GM21825 (cell line): ENCODE results near the gene TEX53.

ENCODE experiments used
- ATAC-seq: cut with Tn5 transposase; IDR thresholded peaks from one replicate; pipeline ENCODE4 v1.9.1; 2021; ENCODE audit warnings: mild to moderate bottlenecking, moderate library complexity; ENCODE audit not compliant: unreplicated experiment

TEX53 gene

DNA sequence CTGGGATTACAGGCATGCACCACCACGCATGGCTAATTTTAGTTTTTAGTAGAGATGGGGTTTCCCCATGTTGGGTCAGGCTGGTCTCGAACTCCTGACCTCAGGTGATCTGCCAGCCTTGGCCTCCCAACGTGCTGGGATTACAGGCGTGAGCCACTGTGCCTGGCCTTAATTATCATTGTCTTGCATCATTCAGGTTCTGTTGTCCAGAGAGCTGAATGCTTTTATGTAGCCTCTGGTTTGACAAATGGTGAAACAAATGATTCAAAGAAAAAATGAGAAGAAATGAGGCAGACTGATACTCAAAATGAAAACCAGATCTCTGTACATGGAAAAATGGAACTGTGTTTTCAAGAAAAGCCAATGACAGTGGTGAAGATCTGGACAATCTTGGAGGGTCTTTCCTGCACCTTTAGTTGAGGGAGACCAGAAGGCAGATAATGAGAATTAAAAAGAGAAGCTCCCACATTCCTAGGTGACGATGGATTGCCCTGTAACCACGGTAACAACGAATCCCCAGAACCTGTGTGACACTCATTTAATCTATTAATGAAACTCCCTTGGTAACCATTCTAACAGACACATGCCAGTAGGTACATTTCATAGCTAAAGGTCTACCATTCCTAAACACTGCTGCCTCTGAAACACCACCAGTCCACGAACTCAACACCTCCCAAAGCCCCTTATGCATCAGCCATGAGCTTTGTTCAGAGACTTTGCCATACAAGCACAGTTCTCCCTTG, 22.8 kb upstream of the TEX53 start:
- no peak for ATAC-seq

DNA sequence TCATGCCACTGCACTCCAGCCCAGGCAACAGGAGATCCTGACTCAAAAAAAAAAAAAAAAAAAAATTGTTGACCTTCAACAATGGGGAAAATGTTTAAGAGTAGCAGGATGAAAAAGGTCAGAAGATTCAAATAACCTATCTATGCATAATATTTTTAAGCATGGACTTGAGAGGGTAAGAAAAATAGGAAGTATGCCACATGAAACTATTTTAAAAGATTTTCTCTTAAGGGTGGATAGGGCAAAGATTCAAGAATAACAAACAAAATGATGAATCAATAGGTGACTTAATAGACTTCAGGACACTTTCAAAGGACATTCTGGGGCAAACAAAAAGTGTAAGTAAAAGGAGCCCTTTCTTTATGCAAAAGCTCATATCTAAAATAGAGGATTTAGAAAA, 21.2 kb upstream of the TEX53 start:
- no peak for ATAC-seq

DNA sequence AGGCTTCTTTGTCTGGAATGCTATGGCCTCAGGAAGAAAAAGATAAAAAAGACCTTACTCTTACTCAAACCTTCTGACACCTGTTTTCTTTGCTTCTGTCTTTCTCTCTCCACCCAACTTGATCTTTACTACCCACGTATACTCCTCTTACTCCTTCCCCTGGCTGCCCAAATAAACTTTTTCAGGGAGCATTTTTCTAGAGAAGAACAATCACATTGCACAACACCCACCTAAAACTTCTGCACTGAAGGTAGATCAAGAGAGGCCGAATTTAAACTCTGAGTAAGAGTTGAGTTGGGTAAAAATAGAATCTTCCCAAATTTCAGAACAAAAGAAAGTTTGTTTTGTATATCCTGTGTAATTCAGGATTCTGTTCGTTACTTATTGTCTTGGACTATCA, 20.5 kb upstream of the TEX53 start:
- no peak for ATAC-seq

DNA sequence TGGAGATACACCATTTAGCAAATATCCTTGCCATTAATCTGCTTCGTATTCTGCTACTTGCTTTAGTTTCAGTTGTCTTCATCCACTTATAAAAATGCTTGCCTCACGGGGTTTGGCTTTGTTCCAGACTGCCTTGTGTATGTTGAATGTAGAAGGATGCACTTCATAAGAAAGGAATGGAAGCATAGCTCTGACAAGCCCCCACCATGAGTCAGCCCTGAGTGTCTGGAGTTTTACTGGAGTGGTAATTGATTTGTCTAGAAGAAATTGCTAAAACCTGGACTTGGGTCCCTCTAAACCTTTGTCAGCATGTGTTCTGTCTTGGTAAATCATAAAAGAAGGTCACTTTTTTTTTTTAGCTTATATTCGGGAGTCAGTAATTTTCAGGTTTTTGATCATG, 19.8 kb upstream of the TEX53 start:
- ATAC-seq, result no peak

DNA sequence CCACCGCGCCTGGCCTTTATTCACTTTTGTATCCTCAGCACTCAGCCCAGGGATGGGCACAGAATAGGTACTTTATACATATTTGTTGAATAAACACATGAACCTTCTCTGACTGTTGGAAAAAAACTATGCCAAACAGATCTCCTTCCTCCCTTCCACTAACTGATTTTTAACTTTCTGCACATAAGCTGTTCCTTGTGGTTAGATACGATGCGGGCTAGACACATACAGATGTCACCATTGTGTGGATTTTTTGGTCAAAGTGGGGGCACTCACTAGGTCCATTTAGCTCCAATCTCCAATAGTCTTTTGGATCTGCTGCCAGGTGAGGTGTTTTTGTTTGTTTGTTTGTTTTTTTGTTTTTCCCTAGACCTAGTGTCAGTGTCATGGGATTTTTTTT, 19.3 kb upstream of the TEX53 start:
- ATAC-seq, result no peak

DNA sequence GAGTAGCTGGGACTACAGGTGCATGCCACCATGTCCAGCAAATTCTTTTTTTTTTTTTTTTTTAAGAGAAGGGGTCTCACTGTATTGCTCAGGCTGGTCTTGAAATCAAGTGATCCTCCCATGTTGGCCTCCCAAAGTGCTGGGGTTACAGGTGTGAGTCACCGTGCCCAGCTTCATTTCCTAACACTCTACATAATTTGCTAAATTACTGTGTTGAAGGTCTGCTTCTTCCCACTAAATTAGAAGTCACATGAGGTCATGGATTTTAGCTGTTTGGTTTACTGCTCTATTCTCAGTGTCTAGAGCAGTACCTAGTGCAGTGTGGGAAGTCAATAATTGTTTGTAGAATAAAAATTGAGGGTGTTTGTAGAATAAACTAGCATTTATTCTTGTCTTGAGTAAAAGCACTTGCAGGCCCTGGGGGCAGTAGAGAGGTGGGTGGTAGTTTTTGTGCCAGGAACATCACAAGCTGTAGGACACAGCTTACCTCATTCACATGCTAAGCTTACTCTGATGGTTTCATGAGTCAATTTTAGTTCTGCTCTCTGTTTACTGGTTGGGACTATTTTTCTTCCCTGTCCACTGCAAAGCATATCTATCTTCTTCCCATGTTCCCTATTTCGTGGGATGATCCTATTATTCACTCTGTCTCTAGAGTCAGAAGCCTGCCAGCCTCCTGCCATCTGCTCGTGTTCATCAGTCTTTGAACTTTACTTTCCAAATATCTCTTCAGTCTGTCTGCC, 17.4 kb upstream of the TEX53 start:
- no peak for ATAC-seq

DNA sequence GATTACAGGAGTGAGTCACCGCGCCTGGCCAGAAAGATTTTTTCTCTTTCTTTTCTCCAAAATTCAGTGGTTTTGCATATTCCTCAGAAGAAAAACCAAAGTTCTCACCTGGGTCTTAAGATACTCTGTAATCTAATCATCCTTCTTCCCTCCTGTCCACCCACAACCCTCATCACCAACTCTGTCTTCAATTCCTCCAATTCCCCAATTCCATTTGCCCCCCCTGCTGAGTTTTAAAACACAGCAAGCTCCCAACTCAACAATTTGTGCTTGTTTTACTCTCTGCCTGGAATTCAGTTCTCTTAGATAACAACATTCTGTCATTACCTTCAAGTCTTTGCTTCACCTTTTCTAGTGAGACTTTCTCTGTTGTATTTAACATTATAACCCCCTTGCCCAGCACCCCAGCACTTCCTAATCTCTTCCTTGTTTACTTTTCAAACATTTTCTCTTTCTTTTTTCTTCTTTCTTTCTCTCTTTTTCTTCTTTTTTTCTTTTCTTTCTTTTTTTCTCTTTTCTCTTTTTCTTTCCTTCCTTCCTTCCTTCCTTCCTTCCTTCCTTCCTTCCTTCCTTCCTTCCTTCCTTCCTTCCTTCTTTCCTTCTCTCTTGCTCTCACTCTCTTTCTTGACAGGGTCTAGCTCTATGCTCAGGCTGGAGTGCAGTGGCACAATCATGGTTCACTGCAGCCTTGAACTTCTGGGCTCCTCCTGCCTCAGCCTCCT, 16.6 kb upstream of the TEX53 start:
- ATAC-seq, result no peak

DNA sequence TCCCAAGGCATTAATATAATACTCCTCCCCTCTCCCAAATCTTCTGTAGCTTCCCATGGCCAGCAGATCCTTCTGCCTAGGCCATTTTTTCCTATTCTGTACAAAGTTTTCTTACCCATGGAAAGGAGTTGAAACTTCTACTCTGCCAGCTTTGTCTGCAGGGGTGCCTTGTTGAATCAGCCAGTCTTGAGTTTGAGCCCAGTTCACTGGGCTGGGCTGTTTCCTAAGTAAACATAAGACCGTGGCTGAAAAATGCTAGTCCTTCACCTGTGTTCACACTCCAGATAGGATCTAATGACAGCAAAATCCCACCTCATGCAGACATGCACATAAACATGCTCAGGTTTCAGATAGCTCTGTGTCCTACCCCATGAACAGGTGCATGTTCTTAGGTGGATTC, 14.0 kb upstream of the TEX53 start:
- no peak for ATAC-seq

DNA sequence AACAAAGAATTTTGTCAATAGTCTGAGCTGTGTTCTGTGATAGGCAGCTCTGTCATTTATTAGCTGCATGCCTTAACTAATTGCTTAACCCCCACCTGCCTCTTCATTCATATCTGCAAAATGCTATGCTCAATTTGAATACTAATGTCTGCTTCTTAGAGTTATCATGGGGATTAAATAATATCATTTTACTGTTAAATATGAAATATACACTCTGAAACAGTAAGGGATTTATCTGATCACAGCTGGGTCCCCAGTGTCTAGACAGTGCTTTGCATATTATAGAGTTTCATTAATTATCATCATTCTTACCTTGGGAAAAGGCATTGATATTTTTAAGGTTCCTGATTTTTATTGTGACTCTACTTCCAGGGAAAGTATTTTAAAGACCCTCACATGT, 12.4 kb upstream of the TEX53 start:
- ATAC-seq, result no peak

DNA sequence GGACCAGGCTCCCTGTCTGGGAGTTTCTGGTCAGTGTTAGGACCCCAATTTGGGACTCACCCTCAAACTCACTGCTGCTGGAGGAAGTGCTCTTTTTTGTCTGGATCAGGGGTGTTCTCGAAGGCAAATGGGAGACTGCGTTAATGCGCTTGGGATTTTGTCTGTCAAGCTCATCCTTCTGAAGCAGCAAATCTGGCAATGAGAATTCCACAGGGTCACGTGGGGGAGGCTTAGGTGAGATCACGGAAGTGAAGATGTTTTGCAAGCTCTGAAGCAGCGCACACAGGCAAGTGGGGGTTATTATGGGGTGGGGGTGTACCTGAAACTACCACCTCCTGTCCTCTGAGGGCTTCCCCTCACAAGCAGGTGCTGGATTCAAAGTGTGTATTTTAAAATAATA, 10.5 kb upstream of the TEX53 start:
- no peak for ATAC-seq

DNA sequence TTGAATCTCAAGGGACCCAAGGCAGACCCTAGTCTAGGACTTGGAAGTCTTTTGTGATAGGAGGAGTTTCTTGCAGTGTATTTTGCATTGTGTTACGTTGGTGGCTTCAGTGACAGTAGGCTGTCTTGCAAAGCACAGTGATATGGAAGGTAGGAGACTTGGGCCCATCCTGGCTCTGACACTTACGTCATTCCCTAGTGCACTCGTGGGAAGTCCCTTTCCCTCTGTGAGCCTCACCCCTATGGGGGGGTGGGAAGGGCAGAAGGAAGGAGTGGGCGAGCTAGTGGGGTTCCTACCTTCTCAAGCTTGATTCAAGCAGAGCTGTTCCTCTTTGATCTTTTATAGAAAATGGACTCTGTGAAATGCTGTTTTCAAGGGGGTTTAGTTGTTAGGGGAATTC, 9.2 kb upstream of the TEX53 start:
- no peak for ATAC-seq

DNA sequence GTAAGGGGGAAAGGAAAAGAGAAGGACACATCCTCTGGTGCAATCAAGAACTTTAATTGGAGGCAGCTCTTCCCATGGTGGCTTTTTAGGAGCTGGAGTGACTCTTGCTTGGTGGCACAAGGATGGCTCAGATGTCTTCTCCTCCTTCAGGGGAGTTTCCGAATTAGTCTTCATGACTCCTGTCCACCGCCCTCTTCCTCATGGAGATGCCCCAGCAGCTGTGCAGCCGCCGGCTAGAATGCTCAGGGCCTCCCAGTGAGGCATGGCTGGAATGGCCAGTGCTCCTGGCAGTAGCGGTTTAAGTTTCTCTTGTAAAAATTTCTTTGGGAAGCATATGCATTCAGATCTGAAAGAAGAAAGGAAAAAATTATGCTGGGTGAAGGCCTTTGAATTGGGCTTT, 8.8 kb upstream of the TEX53 start:
- ATAC-seq, result no peak

DNA sequence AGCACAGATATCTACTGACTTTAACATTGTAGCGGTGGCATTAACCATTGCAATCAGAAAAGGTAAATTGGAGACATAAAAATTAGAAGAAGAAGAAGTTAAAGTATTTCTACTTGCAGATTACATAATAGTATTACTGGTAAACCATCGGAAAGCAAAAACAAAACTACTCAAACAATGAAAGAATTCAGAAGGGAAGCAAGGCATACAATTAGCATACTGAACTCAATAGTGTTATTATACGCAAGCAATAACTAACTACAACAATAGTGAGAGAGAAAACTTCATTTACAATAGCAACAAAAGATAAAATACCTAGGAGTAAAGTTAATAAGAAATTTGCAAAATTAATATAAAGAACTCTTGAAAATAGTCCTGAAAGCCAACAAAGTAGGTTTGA, 6.6 kb upstream of the TEX53 start:
- no peak for ATAC-seq

DNA sequence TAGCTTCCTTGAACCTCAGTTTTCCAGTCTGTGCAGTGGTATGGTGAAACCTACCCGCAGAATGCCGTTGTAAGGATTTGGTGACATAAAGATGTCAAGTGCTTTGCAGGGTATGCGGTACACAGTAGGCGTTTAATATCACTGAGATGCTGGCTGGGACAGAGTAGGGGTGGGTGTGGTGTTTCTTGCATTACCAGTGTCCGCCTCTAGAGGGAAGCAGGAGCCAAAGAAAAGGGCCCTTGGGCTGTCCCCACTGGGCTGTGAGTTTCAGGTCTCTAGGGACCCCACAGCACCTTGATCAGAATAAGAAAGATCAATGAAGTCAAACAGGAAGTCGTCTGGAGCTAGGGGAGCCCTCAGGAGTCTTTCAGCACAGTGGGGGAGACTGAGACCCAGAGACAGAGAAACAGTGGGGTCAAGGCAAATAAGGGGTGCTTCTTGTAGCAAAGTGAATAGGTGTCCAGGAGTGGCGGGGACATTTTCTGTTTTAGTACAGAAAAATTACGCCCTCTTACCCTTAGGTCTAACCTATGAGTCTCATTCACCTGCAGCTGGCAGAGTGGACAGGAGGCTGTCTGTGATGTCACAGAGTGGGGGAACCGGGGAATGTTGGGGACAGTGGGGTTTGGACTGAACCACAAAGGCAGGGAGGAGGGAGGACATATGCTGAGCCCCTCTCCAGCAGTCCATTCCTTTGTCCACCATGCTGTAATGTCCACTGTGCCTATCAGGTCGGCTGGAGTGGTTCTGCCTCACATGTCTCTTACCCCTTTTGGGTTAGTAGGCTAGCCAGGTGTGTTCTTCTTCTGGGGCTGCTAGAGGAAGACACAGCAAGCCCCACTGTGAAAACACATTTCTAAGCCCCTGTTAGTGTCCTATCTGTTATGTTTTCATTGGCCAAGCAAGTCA, 4.7 kb upstream of the TEX53 start:
- peak; percentile 67 for ATAC-seq

DNA sequence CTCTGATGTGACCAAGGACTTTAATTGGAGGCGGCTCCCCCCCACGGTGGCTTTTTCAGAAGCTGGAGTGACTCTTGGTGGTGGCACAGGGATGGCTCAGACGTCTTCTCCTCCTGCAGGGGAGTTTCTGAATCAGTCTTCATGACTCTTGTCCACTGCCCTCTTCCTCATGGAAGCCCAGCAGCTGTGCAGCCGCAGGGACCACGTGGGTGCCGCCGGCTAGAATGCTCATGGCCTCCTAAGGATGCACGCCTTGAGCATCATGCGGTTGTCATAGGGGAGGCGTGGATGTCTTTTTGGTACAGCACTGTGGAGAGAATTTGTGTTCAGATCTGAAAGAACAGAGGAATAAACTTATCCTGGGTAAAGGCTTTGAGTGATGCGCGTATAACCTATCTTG, 1.3 kb downstream of the TEX53 start:
- no peak for ATAC-seq

DNA sequence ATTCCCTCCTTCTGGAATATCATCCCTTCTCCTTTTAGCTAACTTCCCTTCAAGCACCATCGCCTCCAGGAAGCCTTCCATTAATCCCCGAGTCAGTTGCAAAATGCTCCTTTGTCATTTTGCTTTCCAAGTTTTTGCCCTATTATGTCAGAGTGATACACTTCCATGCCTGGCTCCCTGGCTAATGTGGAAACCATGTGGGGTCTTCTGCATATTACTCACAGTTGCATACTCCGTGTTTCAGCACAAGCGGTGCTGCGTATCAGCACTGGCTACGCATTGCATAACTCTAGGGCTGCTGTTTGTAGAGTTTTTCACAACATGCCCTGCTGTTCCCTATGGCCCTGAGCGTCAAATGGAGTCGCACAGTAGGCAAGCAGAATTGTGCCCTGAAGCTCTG, 1.9 kb downstream of the TEX53 start:
- no peak for ATAC-seq

DNA sequence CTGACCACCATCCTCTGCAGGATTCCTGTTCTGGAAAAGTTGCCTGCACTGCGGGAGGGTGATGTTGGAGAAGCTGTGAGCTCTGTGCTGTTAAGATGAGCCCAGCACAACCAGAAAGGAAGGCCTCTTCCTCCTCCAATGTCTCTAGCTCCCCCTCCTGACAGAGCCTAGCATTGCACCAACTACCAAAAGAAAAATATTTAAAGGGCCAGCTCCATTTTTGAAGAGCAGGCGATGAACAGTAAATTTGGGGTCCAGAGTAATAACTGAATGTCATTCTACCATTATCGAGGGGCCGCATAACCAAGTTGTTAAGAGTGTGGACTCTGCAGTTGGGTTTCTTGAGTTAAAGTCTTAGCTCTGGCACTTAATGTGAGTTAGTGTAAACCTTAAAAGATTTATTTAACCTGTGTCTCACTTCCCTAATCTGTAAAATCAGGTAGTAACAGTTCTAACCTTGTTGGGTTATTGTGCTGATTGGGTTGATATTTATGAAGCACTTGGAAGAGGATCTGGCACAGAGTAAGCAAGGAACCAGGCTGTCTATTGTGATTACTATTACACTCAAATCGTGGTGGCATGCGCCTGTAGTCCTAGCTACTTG, 3.9 kb downstream of the TEX53 start:
- ATAC-seq, result peak; percentile 69

DNA sequence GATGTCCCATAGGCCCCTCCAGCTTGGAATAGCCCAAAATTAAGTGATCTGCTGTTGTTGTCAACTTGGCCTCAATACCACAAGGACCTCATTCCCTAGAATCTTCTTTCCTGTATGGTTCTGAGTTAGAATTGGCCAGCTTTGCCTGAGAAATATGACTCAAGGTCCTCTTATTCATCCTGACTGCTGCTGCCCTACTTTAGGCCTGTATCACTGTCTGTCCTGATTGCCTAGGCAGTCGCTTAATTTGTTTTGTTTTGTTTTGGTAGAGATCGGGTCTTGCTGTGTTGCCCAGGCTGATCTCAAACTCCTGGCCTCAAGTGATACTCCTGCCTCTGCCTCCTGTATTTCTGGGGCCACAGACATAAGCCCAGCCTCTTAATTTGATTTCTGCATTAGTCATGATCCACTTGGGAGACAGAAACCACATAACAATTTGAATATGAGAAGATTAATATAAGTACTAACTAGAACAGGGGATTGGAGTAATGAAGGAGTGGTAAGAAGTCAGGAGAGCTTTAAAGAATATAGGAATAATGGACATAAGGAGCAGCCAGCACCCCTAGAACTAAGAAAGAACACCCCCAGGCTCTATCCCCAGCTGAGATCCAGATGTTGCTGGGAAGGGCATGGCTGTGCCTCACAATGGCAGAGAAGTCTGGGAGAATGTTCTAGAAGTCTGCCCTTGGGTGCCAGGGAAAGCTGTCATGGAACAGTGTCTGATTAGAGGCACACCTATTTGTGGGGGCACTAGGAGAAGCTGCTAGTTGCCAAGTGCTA, 4.6 kb downstream of the TEX53 start:
- ATAC-seq, result peak; percentile 15

DNA sequence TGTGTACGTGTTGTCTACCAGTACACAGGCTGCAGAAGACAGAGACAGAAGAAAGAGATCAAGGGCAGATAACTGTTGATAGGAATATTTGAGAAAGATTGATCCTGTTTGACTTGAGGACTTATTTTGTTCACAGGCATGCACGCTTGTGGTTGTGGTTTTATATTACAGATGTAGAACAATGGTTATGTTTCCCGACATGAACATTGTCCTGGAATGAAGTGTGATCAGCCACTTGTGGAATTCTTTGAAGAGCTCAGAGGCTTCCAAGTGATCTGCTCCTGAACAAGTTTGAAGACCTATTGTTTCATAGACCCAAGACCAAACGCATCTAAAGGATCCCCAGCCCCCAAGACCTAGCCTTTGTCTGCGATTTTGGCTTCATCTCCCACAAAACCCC, 13.7 kb downstream of the TEX53 start:
- no peak for ATAC-seq

DNA sequence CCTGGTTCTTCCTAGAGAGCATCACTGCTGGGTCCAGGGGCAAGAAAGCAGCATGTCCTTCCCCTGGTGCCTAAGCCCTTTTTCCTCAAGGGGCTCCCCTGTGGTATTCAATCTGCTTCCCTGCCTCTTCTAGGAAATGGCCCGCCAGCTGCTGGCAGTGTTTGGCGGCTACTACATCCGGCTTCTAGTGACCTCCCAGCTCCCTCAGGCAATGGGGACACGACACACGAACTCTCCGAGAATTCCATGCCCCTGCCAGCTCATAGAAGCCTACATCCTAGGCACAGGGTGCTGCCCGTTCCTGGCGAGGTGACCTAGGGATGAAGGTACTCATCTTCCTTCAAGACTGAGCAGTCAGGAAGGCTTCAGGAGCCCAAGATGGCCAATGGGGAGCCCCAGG, 14.6 kb downstream of the TEX53 start:
- ATAC-seq, result no peak
